Measurements from ENCODE around the gene PTPN21. TPM values are rescaled to one million over a fixed set of nuclear protein-coding genes. Genes with fewer than 3 reads are reported as not detected.

The PTPN21 gene
- total and polyA plus RNA-seq, 9 of the 15 experiments (the other 6 are each of a cell fraction or from before 2014, with no cell fraction given), result 0.06 to 1.9 (median 0.94) TPM

GRCh38 chr14:88488897-88489296, 65.9 kb downstream of the PTPN21 start (continued):
- no peak for TF ChIP-seq CHD7 (IDR thresholded peaks at IDR 0.05; ENCODE audit: low read depth, low read length)
- no peak for TF ChIP-seq TSC22D4 (tag; IDR thresholded peaks at IDR 0.05)
- TF ChIP-seq ZNF408 (CRISPR knock-in tag; IDR thresholded peaks at IDR 0.05; ENCODE audit: low read depth), result no peak
- no peak for TF ChIP-seq ZFP30 (CRISPR knock-in tag; IDR thresholded peaks at IDR 0.05; ENCODE audit: borderline replicate concordance)
- no peak for TF ChIP-seq ZNF174 (CRISPR knock-in tag; IDR thresholded peaks at IDR 0.05)
- TF ChIP-seq ZC3H8 (IDR thresholded peaks at IDR 0.05), result no peak
- no peak for TF ChIP-seq CHD2 (IDR thresholded peaks at IDR 0.05; ENCODE audit: low read depth, low read length)
- TF ChIP-seq CCAR2 (IDR thresholded peaks at IDR 0.05; ENCODE audit: low read depth, low read length), result no peak
- TF ChIP-seq EWSR1 (IDR thresholded peaks at IDR 0.05; ENCODE audit: borderline replicate concordance, low read depth, partially characterized antibody), result no peak
- TF ChIP-seq ZNF57 (CRISPR knock-in tag; IDR thresholded peaks at IDR 0.05), result no peak
- no peak for TF ChIP-seq ZNF436 (CRISPR knock-in tag; IDR thresholded peaks at IDR 0.05)
